HUES48 (cell line): Measurements from ENCODE around the gene FABP6.
A peak's percentile ranks its signal among the peaks of the same experiment; 100 is the strongest.
"Not testable (repeated sequence)": the region's sequence is repeated elsewhere in the genome, so short reads cannot be mapped to it uniquely, and the experiment has no call there.

Experiments
- H3K27ac ChIP-seq: one replicate; pipeline ENCODE4 v1.7.0; 2013; ENCODE audit warnings: low read depth, low read length, inconsistent platforms
- H3K27me3 ChIP-seq: 2 replicates; pipeline ENCODE4 v1.6.1; 2013; ENCODE audit warnings: mild to moderate bottlenecking, low read length; ENCODE audit not compliant: control insufficient read depth, insufficient read depth
- H3K36me3 ChIP-seq: 2 replicates; pipeline ENCODE4 v1.6.1; 2013; ENCODE audit warnings: low read length; ENCODE audit not compliant: control insufficient read depth, insufficient read depth
- H3K4me1 ChIP-seq: 2 replicates; pipeline ENCODE4 v1.6.1; 2013; ENCODE audit warnings: mild to moderate bottlenecking, low read length; ENCODE audit not compliant: control insufficient read depth, insufficient read depth
- H3K4me3 ChIP-seq: 2 replicates; pipeline ENCODE4 v1.5.1; 2013; ENCODE audit warnings: mild to moderate bottlenecking, low read depth, low read length
- H3K9ac ChIP-seq: 2 replicates; pipeline ENCODE4 v1.6.1; 2013; ENCODE audit warnings: mild to moderate bottlenecking, low read depth, low read length, moderate library complexity
- H3K9me3 ChIP-seq: 2 replicates; pipeline ENCODE4 v1.6.1; 2013; ENCODE audit warnings: low read length; ENCODE audit not compliant: control insufficient read depth, insufficient read depth

Gene FABP6

DNA sequence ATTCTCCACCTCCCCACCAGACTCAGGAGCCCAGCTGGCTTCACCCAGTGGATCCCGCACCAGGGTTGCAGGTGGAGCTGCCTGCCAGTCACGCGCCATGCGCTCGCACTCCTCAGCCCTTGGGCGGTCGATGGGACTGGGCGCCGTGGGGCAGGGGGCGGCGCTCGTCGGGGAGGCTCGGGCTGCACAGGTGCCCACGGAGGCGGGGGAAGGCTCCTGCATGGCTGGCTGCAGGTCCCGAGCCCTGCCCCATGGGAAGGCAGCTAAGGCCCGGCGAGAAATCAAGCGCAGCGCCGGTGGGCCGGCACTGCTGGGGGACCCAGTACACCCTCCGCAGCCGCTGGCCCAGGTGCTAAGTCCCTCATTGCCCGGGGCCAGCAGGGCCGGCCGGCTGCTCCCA lies 35.5 kb upstream of the FABP6 start:
- H3K36me3 ChIP-seq = not testable (repeated sequence)

DNA sequence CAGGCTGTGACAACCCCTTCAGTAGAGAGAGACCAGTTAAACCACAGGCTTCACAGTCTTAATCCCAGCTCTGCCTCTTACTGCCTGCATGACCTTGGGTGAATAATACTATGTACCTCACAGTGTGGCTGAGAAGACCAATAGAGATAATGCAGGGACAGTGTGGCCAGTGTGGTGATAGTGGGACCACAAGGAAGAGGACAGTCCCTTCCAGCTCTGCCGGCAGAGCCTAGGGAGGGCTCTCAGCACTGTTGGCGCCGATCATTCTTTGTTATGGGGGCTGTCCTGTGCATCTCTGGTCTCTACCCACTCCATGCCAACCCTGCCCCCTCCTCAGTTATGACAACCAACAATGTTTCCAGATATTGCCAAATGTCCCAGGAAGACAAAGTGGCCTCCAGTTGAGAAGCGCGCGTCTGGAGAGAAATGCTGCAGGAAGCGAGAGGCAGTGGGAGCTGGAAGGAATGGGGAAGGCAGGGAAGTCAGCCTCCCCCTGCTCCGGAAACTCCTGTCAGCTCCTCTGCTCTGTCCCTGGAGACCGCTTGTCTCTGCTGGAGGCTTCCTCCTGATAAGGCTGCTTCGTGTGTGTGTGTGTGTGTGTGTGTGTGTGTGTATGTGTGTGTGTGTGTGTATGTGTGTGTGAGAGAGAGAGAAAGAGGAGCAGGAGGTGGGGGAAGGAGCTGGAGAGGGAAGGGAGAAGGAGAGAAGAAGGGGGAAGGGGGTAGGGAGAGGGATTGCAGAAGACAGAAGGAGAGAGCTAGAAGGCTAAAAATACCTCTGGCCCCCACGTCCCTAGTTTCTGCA lies 31.8 kb upstream of the FABP6 start:
- Histone ChIP-seq H3K27me3 (no peaks in the 10 kb centered on the region), H3K4me1 (peaks cover 28% of the 10 kb centered on the region), H3K9me3 (no peaks in the 10 kb centered on the region), H3K36me3 (no peaks in the 10 kb centered on the region), H3K9ac (no peak overlapping the region), H3K27ac (no peak overlapping the region), H3K4me3 (no peak overlapping the region)

More for the DNA sequence above, 35.5 kb upstream of the FABP6 start:
- not testable (repeated sequence) for H3K9me3 ChIP-seq, H3K27ac ChIP-seq, H3K27me3 ChIP-seq, H3K4me3 ChIP-seq, H3K9ac ChIP-seq
- peaks cover 20% of the 10 kb centered on the region for H3K4me1 ChIP-seq

DNA sequence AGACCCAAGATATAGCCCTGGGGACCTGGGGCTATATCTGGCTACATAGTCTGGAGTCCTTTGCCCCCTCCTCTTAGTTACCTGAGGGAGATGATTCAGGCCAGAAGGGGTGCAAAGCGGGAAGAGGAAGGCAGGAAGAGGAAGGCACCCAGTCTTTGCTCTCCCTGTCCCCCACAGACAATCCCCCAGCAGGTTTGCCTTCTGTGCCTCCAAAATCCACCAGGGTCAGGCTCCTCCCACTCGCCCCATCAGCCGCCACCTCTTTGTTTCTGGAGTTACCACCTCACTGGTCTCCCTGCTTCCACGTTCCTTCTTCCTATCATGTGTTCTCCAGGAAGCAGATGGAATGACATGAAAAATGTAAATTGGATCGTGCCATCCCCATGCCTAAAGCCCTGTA lies 31.2 kb upstream of the FABP6 start:
- Histone ChIP-seq H3K4me3 (no peak overlapping the region), H3K36me3 (no peaks in the 10 kb centered on the region), H3K4me1 (peaks cover 28% of the 10 kb centered on the region), H3K9ac (no peak overlapping the region), H3K27me3 (no peaks in the 10 kb centered on the region), H3K27ac (no peak overlapping the region), H3K9me3 (no peaks in the 10 kb centered on the region)

DNA sequence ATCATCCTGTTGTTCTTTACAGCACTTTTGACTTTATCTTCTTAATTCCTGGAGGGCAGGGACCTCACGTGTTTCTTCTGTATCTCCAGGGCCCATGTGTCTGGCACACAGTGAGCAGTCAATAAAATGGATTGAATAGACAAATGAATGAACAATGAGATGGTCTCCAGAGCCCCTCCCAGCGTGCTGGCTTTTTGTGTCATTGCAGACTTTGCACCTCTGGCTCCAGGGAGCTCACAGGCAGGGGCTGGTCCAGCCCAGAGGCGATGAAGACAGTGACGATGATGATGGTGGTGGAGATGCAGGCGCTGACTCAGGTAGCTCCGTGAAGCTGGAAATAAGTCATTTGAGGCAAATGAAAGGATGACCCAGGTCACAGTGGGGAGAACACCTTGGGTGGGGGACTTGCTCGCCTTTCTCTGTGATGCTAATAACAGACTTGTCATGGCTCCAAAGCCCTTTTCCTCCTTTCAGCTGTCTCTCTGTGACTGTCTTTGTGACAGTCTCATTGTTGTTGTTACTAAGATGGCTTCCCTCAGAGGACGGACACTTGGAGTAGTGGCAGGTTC lies 30.4 kb upstream of the FABP6 start:
- Histone ChIP-seq H3K27me3 (no peaks in the 10 kb centered on the region), H3K4me1 (peaks cover 28% of the 10 kb centered on the region), H3K4me3 (peak overlapping the region; percentile 51), H3K27ac (peak overlapping the region; percentile 14), H3K9me3 (no peaks in the 10 kb centered on the region), H3K9ac (no peak overlapping the region), H3K36me3 (no peaks in the 10 kb centered on the region)

DNA sequence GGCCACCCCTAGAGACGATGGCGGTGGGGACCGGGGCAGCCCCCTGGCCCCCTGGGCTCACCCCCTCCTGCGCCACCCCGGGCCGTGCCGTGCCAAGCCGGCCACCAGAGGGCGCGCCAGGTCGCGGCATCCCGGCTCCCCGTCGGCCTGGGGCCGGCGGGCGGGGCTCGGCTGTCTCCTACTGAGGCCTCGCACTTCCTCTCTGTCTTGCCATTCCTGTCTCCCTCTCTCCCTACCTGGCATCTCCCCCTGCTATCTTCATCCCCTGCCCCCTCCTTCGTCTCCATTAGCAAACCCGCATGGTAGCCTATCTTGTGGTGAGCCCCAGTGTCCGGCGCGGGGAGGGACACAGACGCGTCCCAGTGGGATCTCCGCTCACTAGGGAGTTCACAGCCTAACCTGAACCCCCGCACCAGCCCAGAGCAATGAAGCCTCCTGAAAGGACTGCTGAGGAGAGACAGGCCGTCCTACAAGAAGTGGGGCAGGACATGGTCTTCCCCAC lies 29.8 kb upstream of the FABP6 start:
- Histone ChIP-seq H3K9me3 (no peaks in the 10 kb centered on the region), H3K4me1 (peaks cover 28% of the 10 kb centered on the region), H3K27me3 (no peaks in the 10 kb centered on the region), H3K9ac (no peak overlapping the region), H3K27ac (peak overlapping the region; percentile 14), H3K4me3 (peak overlapping the region; percentile 51), H3K36me3 (no peaks in the 10 kb centered on the region)

DNA sequence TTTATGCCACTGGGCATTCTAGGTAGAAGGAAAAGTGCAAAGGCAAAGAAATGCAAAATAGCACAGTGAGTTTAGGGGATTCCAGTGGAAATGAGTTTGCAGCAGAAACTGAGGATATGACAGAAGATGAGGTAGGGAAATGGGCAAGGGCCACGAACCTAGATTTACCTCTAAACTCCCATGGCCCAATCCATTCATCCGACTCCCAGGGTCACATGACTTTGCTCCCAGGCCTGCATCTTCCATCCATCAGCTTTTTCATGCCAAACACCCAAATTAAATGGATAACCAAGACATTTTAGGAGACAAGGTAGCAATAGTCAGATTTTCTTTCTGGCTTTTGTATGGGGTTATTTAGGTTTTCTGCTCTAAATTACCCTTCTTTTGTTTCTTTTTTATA lies 22.2 kb upstream of the FABP6 start:
- Histone ChIP-seq H3K9ac (no peak overlapping the region), H3K36me3 (no peaks in the 10 kb centered on the region)

DNA sequence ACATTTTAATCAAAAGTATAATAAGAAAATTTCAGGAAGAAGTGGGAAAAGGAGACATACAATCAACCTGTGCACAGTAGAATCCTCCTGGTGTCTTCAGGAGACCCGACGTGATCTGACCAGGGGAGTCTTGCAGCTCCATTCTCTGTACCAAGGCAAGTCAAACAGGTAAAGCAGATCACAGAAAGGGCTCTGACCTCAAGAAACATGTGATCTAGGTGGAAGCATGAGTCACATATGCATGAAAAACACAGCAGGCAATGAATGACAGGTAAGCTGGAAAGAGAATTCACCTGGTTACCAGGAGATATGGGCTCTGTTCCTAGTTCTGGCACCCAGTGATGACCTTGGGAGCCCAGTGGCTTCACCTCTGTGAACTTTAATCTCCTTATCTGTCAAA lies 19.4 kb upstream of the FABP6 start:
- H3K27ac ChIP-seq = no peak overlapping the region
- no peaks in the 10 kb centered on the region for H3K27me3 ChIP-seq
- no peak overlapping the region for H3K4me3 ChIP-seq
- H3K4me1 ChIP-seq = no peaks in the 10 kb centered on the region
- H3K9ac ChIP-seq = no peak overlapping the region
- H3K9me3 ChIP-seq = no peaks in the 10 kb centered on the region
- H3K36me3 ChIP-seq = no peaks in the 10 kb centered on the region

More for the DNA sequence above, 22.2 kb upstream of the FABP6 start:
- H3K9me3 ChIP-seq = no peaks in the 10 kb centered on the region
- no peaks in the 10 kb centered on the region for H3K27me3 ChIP-seq
- H3K4me3 ChIP-seq = no peak overlapping the region
- H3K4me1 ChIP-seq = no peaks in the 10 kb centered on the region
- H3K27ac ChIP-seq = no peak overlapping the region

DNA sequence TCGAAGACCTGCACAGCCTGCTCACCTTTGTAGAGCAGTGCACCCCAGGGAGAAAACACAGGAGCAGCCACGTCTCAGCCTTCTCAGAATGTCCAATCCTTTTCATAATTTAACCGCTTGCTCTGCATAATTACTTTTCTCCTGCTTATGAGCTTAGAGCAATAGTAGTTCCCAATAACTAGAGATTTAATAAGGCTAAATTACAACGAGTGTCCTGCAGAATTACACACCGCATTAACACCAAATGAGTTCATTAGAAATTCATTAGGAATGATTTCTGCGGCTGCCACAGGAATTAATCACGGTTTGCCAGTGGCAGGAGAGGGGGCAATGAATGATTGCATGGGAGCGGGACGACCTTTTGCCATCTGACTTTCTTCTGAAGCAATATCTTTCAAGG lies 18.7 kb upstream of the FABP6 start:
- Histone ChIP-seq H3K27me3 (no peaks in the 10 kb centered on the region), H3K9me3 (no peaks in the 10 kb centered on the region), H3K9ac (no peak overlapping the region), H3K4me1 (no peaks in the 10 kb centered on the region), H3K27ac (no peak overlapping the region), H3K4me3 (no peak overlapping the region), H3K36me3 (no peaks in the 10 kb centered on the region)

DNA sequence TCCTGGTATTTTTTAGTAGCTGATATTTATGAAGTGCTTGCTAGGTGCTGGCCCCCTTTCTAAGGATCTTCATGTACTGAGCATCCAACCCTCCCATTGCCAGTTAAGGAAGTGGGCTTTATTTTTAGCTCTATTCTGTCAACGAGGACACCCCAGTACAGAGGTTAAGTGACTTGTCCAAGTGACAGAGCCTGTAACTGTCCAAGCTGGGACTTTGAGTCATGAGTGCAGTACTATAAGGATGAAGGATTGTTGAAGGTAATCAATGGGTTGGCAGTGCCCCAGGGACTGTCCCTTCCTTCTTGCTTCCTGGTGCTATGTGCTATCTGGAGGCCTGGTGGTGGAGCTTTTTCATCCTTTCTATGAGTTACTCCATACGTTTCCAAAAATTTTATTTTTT lies 18.0 kb upstream of the FABP6 start:
- no peak overlapping the region for H3K27ac ChIP-seq
- no peak overlapping the region for H3K4me3 ChIP-seq
- no peaks in the 10 kb centered on the region for H3K27me3 ChIP-seq
- no peaks in the 10 kb centered on the region for H3K9me3 ChIP-seq
- H3K9ac ChIP-seq = no peak overlapping the region
- H3K36me3 ChIP-seq = no peaks in the 10 kb centered on the region
- no peaks in the 10 kb centered on the region for H3K4me1 ChIP-seq

DNA sequence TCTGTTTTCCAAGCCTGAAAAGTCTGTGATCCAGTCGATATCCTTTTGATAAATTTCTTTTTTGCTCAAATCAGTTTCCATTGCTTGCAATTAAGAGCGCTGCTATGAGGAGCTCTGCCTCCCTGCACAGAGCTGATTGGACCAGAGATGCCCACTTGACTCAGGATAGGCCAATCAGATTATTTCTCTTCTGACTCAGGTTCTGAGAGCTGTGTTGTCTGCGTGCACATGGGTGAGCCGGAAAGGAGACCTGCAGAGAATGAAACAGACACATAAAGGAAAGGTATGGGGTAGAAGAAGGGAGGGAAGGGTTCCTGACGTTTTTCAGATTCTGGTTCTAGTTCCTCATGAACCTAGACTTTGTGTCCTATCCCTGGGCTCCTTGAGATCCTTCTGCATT lies 15.8 kb upstream of the FABP6 start:
- Histone ChIP-seq H3K4me3 (no peak overlapping the region), H3K27ac (no peak overlapping the region), H3K4me1 (no peaks in the 10 kb centered on the region), H3K36me3 (no peaks in the 10 kb centered on the region), H3K27me3 (no peaks in the 10 kb centered on the region), H3K9ac (no peak overlapping the region), H3K9me3 (no peaks in the 10 kb centered on the region)

DNA sequence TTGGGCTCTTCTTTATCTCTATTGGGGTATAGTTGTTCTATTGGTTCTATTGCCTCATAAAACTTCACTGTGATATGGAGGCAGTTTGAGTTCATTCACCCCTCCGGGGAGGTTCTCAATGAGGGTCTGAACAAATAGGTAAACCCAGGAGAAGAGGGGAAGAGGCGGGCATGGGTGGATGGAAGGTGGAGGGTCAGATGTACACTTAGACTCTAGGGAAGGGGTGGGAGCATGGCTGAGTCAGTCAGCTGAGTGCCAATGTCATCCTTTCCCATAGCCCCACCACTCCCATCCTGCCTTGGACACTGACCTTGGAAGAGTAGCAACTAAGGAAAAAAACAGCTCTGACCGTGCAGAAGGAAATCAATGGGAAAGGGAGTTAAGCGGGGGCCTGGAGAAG lies 9.9 kb upstream of the FABP6 start:
- Histone ChIP-seq H3K27me3 (no peaks in the 10 kb centered on the region), H3K4me3 (no peak overlapping the region), H3K9ac (no peak overlapping the region), H3K9me3 (no peaks in the 10 kb centered on the region), H3K36me3 (no peaks in the 10 kb centered on the region), H3K27ac (no peak overlapping the region), H3K4me1 (no peaks in the 10 kb centered on the region)
